Sigmoid colon (tissue), 7 donors: Measurements from ENCODE around the gene MGAM2. TPM values are rescaled to one million over a fixed set of nuclear protein-coding genes. Genes with fewer than 3 reads are reported as not detected.

Source experiments
- DNase-seq: peaks from one replicate; pipeline ENCODE4 v3.0.0-alpha.2; 2019
- H3K27ac ChIP-seq, 4 donors: fragments of 200-600 bp; sonication (generic); one replicate each; pipeline ENCODE4 v1.5.1; 2016 to 2019; ENCODE audit warnings: mild to moderate bottlenecking in 1 of 4
- H3K27me3 ChIP-seq, 3 donors: fragments of 200-600 bp; sonication (generic); one replicate each; pipeline ENCODE4 v1.5.1; 2019; ENCODE audit warnings: mild to moderate bottlenecking in 1 of 3
- H3K36me3 ChIP-seq, 4 donors: fragments of 200-600 bp; sonication (generic); one replicate each; pipeline ENCODE4 v1.5.1; 2016 to 2019
- H3K4me1 ChIP-seq, 4 donors: fragments of 200-600 bp; sonication (generic); one replicate each; pipeline ENCODE4 v1.5.1; 2017 to 2019
- H3K4me3 ChIP-seq, 4 donors: fragments of 200-600 bp; sonication (generic); one replicate each; pipeline ENCODE4 v1.5.1; 2017 to 2019; ENCODE audit warnings: mild to moderate bottlenecking in 2 of 4, moderate library complexity in 1 of 4
- H3K9me3 ChIP-seq, 4 donors: fragments of 200-600 bp in 3 of 4; sonication (generic) in 3 of 4; one replicate each; pipeline versions ENCODE4 v1.5.1 to v1.6.1; 2013 to 2019
- EP300 ChIP-seq, 4 donors: sonication (generic); formaldehyde crosslinking; IDR thresholded peaks; one replicate each; pipeline ENCODE4 v1.6.1; 2017; ENCODE audit warnings: antibody characterized with exemption in 4 of 4
- POLR2A ChIP-seq, 2 donors: fragments of 450-650 bp; IDR thresholded peaks; one replicate each; pipeline ENCODE4 v1.6.1; 2016; ENCODE audit warnings: antibody characterized with exemption in 2 of 2, mild to moderate bottlenecking in 2 of 2, moderate library complexity in 2 of 2
- POLR2AphosphoS5 ChIP-seq, 4 donors: sonication (generic); formaldehyde crosslinking; IDR thresholded peaks; one replicate each; pipeline ENCODE4 v1.6.1; 2017; ENCODE audit warnings: antibody characterized with exemption in 4 of 4
- WGBS, 2 donors: extraction: QIAGEN DNeasy Blood & Tissue Kit; methylation state at CpG; one replicate each; pipeline ENCODE4 v1.1.7; 2013; 5-methylcytosine and 5-hydroxymethylcytosine counted together
- intact Hi-C: fragments of 100-400 bp; cut with DNase I; formaldehyde crosslinking; loops from one replicate; pipeline ENCODE4 v1.15.1; 2023
- polyA plus RNA-seq, 3 donors: library from polyadenylated mRNA; stranded (reverse); fragments of 200-250 nt; gene quantifications; one replicate each; pipeline ENCODE4 v1.2.3, GENCODE V29; 2013
- total RNA-seq, 4 donors: library from RNA; depleted of rRNA; stranded (reverse); fragments of >200 nt; gene quantifications; one replicate each; pipeline ENCODE4 v1.1.0, GENCODE V29; 2016
- TF ChIP-seq, protein P1 (sequence below), 4 experiments: fragments of 450-650 bp in 3 of 4; fragments of 200-600 bp in 1 of 4; IDR thresholded peaks; one replicate each; pipeline ENCODE4 v1.5.1; 2016 to 2019; ENCODE audit warnings: antibody characterized with exemption in 4 of 4, mild to moderate bottlenecking in 3 of 4, moderate library complexity in 2 of 4
- donor health status: healthy with polysubstance abuse.
- donor health status: Bipolar disorder and iron deficiency.
- donor health status: healthy.

The MGAM2 gene
- total and polyA plus RNA-seq, 7 donors: 0.28 to 2.1 (median 0.71) TPM; not detected in 2

GRCh38 chr7:142161921-142162320 is 50.4 kb downstream of the MGAM2 start:
- no peak overlapping the region for H3K4me3 ChIP-seq
- no peak for DNase-seq
- WGBS, 2 donors: 88 to 95% methylated on average over 1 of the region's 1 CpG
- no peak overlapping the region for H3K27ac ChIP-seq
- no peaks in the 10 kb centered on the region for H3K4me1 ChIP-seq
- no peaks in the 10 kb centered on the region for H3K27me3 ChIP-seq
- H3K9me3 ChIP-seq: no peaks in the 10 kb centered on the region
- TF ChIP-seq, protein P1, sequence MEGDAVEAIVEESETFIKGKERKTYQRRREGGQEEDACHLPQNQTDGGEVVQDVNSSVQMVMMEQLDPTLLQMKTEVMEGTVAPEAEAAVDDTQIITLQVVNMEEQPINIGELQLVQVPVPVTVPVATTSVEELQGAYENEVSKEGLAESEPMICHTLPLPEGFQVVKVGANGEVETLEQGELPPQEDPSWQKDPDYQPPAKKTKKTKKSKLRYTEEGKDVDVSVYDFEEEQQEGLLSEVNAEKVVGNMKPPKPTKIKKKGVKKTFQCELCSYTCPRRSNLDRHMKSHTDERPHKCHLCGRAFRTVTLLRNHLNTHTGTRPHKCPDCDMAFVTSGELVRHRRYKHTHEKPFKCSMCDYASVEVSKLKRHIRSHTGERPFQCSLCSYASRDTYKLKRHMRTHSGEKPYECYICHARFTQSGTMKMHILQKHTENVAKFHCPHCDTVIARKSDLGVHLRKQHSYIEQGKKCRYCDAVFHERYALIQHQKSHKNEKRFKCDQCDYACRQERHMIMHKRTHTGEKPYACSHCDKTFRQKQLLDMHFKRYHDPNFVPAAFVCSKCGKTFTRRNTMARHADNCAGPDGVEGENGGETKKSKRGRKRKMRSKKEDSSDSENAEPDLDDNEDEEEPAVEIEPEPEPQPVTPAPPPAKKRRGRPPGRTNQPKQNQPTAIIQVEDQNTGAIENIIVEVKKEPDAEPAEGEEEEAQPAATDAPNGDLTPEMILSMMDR (IDR thresholded peaks at IDR 0.05): no peak
- no peak for TF ChIP-seq POLR2AphosphoS5 (IDR thresholded peaks at IDR 0.05)
- TF ChIP-seq EP300 (IDR thresholded peaks at IDR 0.05): no peak
- no peak for TF ChIP-seq POLR2A (IDR thresholded peaks at IDR 0.05)
- intact Hi-C loops: no loop called here
- no peaks in the 10 kb centered on the region for H3K36me3 ChIP-seq

DNA sequence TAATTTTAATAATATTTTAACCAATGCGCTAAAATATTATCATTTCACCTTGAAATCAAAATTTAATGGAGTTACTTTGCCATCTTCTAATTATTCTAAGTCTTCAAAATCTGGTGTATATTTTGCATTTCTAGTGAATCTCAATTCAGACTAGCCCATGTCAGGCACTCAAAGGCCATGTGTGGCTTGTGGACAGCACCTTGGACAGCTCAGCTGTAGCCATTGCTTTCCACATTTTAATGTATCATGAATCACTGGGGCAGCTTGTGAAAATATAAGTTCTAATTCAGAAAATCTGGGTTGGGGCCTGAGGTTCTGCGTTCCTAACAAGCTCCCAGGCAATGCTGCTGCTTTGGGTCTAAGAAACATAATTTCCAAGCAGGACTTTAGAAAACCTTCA is 57.2 kb downstream of the MGAM2 start:
- 93 to 95% methylated on average over 2 of the region's 2 CpGs for WGBS, 2 donors
- Histone ChIP-seq H3K27ac (no peak overlapping the region), H3K4me3 (no peak overlapping the region), H3K9me3 (no peaks in the 10 kb centered on the region), H3K27me3 (no peaks in the 10 kb centered on the region), H3K4me1 (no peaks in the 10 kb centered on the region), H3K36me3 (no peaks in the 10 kb centered on the region)
- TF ChIP-seq POLR2AphosphoS5 (IDR thresholded peaks at IDR 0.05) (no peak), POLR2A (IDR thresholded peaks at IDR 0.05) (no peak), EP300 (IDR thresholded peaks at IDR 0.05) (no peak)
- TF ChIP-seq, protein P1 (IDR thresholded peaks at IDR 0.05): no peak
- DNase-seq: no peak
- intact Hi-C loops: no loop called here

- Histone ChIP-seq H3K9me3 (no peaks in the 10 kb centered on the region), H3K36me3 (no peaks in the 10 kb centered on the region), H3K27ac (no peak overlapping the region), H3K27me3 (no peaks in the 10 kb centered on the region), H3K4me1 (no peaks in the 10 kb centered on the region), H3K4me3 (no peak overlapping the region)
- 82 to 85% methylated on average over 4 of the region's 4 CpGs for WGBS, 2 donors
- TF ChIP-seq, protein P1 (IDR thresholded peaks at IDR 0.05): no peak
- TF ChIP-seq EP300 (IDR thresholded peaks at IDR 0.05) (no peak), POLR2AphosphoS5 (IDR thresholded peaks at IDR 0.05) (no peak), POLR2A (IDR thresholded peaks at IDR 0.05) (no peak)
- intact Hi-C loops: no loop called here
- DNase-seq: no peak
These were observed 61.4 kb downstream of the MGAM2 start for GRCh38 chr7:142172932-142173331.

DNA sequence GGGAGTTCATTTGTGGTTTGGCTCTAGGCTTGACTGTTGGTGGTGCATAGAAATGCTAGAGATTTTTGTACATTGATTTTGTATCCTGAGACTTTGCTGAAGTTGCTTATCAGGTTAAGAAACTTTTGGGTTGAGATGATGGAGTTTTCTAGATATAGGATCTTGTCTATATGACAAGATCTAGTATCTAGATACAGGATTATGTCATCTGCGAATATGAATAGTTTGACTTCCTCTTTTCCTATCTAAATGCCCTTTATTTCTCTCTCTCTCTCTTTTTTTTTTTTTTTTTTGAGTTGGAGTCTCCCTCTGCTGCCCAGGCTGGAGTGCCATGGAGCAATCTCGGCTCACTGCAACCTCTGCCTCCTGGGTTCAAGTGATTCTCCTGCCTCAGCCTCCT is 62.9 kb downstream of the MGAM2 start:
- TF ChIP-seq, protein P1 (IDR thresholded peaks at IDR 0.05): no peak
- TF ChIP-seq POLR2AphosphoS5 (IDR thresholded peaks at IDR 0.05) (no peak), POLR2A (IDR thresholded peaks at IDR 0.05) (no peak), EP300 (IDR thresholded peaks at IDR 0.05) (no peak)
- intact Hi-C loops: no loop called here
- DNase-seq: no peak

DNA sequence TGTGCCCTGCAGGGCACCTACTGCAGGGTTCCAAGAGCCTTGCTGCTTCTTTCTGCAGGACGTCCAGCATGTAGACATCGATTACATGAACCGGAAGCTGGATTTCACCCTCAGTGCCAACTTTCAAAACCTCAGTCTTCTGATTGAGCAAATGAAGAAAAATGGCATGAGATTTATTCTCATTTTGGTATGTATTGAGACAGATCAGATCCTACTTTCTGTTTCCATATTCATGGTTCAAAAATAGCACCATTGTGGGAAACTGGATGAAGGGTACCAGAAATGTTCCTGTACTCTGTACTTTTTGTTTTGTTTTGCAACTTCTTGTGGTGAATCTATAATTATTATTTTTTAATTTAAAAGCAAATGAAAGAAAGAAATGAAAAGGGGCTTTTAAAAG is 64.1 kb downstream of the MGAM2 start:
- Histone ChIP-seq H3K36me3 (no peaks in the 10 kb centered on the region), H3K9me3 (no peaks in the 10 kb centered on the region), H3K27me3 (no peaks in the 10 kb centered on the region), H3K4me3 (no peak overlapping the region), H3K4me1 (no peaks in the 10 kb centered on the region), H3K27ac (no peak overlapping the region)
- DNase-seq: no peak
- no peak for TF ChIP-seq POLR2A (IDR thresholded peaks at IDR 0.05)
- no peak for TF ChIP-seq POLR2AphosphoS5 (IDR thresholded peaks at IDR 0.05)
- no peak for TF ChIP-seq EP300 (IDR thresholded peaks at IDR 0.05)
- TF ChIP-seq, protein P1 (IDR thresholded peaks at IDR 0.05): no peak
- 92 to 94% methylated on average over 3 of the region's 3 CpGs for WGBS, 2 donors
- intact Hi-C loops: no loop called here

More for the DNA sequence above, 62.9 kb downstream of the MGAM2 start:
- no peak overlapping the region for H3K27ac ChIP-seq
- no peaks in the 10 kb centered on the region for H3K9me3 ChIP-seq
- no peaks in the 10 kb centered on the region for H3K27me3 ChIP-seq
- 85 to 86% methylated on average over 2 of the region's 2 CpGs for WGBS, 2 donors
- H3K4me3 ChIP-seq: no peak overlapping the region
- H3K36me3 ChIP-seq: no peaks in the 10 kb centered on the region
- no peaks in the 10 kb centered on the region for H3K4me1 ChIP-seq
